Osteoblast (primary cell): ENCODE measurements around the gene FAM193A. TPM values are rescaled to one million over a fixed set of nuclear protein-coding genes. Genes with fewer than 3 reads are reported as not detected.

Experiments used
- DNase-seq: peaks from one replicate; pipeline ENCODE4 v3.0.0; 2011; ENCODE audit warnings: low spot score, mixed read lengths; ENCODE audit not compliant: insufficient read length; ENCODE audit errors: missing footprints
- H2AFZ ChIP-seq: 2 replicates; pipeline ENCODE4 v1.6.0; 2011; ENCODE audit warnings: mild to moderate bottlenecking, low read length
- H3K27ac ChIP-seq: 2 replicates; pipeline ENCODE4 v1.5.1; 2011; ENCODE audit warnings: mild to moderate bottlenecking, low read depth, low read length, moderate library complexity
- H3K27me3 ChIP-seq: 2 replicates; pipeline ENCODE4 v1.6.0; 2012; ENCODE audit warnings: mild to moderate bottlenecking, control low read depth, inconsistent platforms, low read length, moderate library complexity; ENCODE audit not compliant: insufficient read depth
- H3K36me3 ChIP-seq: 2 replicates; pipeline ENCODE4 v1.5.1; 2011; ENCODE audit warnings: mild to moderate bottlenecking, low read length, control low read depth, moderate library complexity; ENCODE audit not compliant: insufficient read depth
- H3K4me1 ChIP-seq: 2 replicates; pipeline ENCODE4 v1.5.1; 2011; ENCODE audit warnings: mild to moderate bottlenecking, low read length, control low read depth, moderate library complexity; ENCODE audit not compliant: insufficient read depth
- H3K4me2 ChIP-seq: 2 replicates; pipeline ENCODE4 v1.6.0; 2011; ENCODE audit warnings: mild to moderate bottlenecking, low read length; ENCODE audit not compliant: insufficient read depth
- H3K4me3 ChIP-seq: fragments of 200-600 bp; sonication (generic); 3 replicates; pipeline ENCODE4 v1.5.1; 2012; ENCODE audit warnings: mild to moderate bottlenecking, low read length, inconsistent platforms; ENCODE audit not compliant: insufficient read depth
- H3K79me2 ChIP-seq: 2 replicates; pipeline ENCODE4 v1.6.0; 2012; ENCODE audit warnings: mild to moderate bottlenecking, low read length, control low read depth, inconsistent platforms; ENCODE audit not compliant: insufficient read depth
- H3K9me3 ChIP-seq: 2 replicates; pipeline ENCODE4 v1.5.1; 2011; ENCODE audit warnings: low read depth, low read length, control low read depth
- H4K20me1 ChIP-seq: 2 replicates; pipeline ENCODE4 v1.6.0; 2012; ENCODE audit warnings: mild to moderate bottlenecking, low read length, control low read depth; ENCODE audit not compliant: insufficient read depth
- total RNA-seq: library from RNA; depleted of rRNA; stranded (reverse); fragments of >200 nt; gene quantifications from 2 replicates; pipeline ENCODE4 v1.2.3, GENCODE V29; 2012
- TF ChIP-seq, protein P1 (sequence below): IDR thresholded peaks from 2 replicates; pipeline ENCODE4 v1.5.1; 2011; ENCODE audit warnings: mild to moderate bottlenecking, low read depth, low read length, moderate library complexity; ENCODE audit errors: extremely low read depth

FAM193A gene
- total RNA-seq, 1 donor, result 23.2 TPM

DNA sequence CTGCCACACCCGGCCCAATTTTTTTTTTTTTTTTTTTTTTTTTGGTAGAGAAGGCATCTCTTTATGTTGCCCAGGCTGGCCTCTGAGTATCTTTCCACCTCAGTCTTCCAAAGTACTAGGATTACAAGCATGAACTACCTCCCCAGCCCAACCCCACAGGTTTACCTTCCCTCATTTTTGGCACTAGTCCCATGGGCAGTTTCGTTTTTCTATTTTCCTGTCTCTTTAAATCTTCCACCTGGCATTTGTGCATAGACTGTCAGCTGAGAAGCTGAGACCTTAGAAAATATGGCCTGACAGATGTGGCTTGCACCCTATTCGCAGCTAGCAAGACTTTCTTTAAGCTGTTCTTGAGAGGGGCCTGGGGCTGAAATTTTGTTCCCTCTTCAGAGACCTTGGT is 191.8 kb downstream of the FAM193A start:
- no peaks in the 10 kb centered on the region for H3K27me3 ChIP-seq
- no peak overlapping the region for H3K27ac ChIP-seq
- H3K4me3 ChIP-seq, result no peak overlapping the region
- no peak overlapping the region for H2AFZ ChIP-seq
- H3K4me2 ChIP-seq, result no peak overlapping the region
- DNase-seq, result peak; percentile 63
- TF ChIP-seq, protein P1, sequence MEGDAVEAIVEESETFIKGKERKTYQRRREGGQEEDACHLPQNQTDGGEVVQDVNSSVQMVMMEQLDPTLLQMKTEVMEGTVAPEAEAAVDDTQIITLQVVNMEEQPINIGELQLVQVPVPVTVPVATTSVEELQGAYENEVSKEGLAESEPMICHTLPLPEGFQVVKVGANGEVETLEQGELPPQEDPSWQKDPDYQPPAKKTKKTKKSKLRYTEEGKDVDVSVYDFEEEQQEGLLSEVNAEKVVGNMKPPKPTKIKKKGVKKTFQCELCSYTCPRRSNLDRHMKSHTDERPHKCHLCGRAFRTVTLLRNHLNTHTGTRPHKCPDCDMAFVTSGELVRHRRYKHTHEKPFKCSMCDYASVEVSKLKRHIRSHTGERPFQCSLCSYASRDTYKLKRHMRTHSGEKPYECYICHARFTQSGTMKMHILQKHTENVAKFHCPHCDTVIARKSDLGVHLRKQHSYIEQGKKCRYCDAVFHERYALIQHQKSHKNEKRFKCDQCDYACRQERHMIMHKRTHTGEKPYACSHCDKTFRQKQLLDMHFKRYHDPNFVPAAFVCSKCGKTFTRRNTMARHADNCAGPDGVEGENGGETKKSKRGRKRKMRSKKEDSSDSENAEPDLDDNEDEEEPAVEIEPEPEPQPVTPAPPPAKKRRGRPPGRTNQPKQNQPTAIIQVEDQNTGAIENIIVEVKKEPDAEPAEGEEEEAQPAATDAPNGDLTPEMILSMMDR, result no peak
- H3K79me2 ChIP-seq, result no peaks in the 10 kb centered on the region
- no peaks in the 10 kb centered on the region for H3K9me3 ChIP-seq
- H3K4me1 ChIP-seq, result no peaks in the 10 kb centered on the region
- peaks cover 42% of the 10 kb centered on the region for H3K36me3 ChIP-seq
- H4K20me1 ChIP-seq, result no peaks in the 10 kb centered on the region

DNA sequence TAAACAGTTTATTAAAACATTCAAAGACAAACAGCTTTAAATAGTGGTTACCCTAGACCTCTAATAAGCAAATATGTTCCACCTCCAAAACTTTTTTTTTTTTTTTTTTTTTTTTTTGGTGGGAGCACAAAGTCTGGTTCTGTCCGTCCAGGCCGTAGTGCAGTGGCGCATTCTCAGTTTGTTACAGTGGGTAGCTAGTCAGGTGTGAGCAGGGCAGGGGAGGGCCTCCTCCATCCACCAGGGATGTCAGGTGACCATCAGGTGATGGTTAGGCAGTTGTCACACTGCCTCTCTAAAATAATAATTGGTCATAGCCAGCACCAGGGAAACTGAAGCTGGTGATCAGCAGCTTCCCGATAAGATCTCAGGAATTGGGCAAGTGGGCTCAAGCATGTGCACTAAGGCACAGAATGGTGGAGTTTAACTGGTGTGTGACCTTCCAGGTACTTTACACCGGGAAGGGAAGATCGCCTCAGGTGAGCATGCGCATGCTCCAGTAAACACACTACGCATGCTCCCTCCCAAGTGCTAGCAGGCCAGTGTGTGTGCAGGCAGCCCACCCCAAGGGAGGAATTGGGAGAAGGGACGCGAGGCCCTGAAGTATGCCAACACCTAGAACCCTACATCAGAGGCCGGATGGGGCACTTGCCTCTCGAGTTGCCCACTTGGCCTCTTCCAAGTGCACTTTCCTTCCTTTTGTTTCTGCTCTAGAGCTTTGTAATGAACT is 192.5 kb downstream of the FAM193A start:
- no peak overlapping the region for H3K4me3 ChIP-seq
- H4K20me1 ChIP-seq, result no peaks in the 10 kb centered on the region
- TF ChIP-seq, protein P1, result no peak
- no peak overlapping the region for H2AFZ ChIP-seq
- no peaks in the 10 kb centered on the region for H3K79me2 ChIP-seq
- H3K27ac ChIP-seq, result no peak overlapping the region
- H3K27me3 ChIP-seq, result no peaks in the 10 kb centered on the region
- H3K4me2 ChIP-seq, result no peak overlapping the region
- H3K36me3 ChIP-seq, result peaks cover 46% of the 10 kb centered on the region
- H3K4me1 ChIP-seq, result no peaks in the 10 kb centered on the region
- no peaks in the 10 kb centered on the region for H3K9me3 ChIP-seq
- no peak for DNase-seq

DNA sequence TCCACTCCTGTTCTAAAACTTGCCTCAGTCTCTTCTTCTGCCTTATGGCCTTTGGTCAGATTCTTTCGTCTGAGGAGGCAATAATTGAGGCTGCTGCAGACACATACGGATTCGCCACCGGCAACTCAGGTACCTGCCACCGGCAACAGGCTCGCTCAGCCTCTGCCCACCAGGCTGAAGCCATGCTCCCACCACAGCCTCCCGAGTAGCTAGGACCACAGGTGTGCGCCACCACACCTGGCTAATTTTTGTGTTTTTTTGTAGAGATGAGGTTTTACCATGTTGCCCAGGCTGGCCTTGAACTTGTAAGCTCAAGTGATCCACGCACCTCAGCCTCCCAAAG is 193.1 kb downstream of the FAM193A start:
- no peak overlapping the region for H2AFZ ChIP-seq
- H3K27ac ChIP-seq, result no peak overlapping the region
- TF ChIP-seq, protein P1, result no peak
- no peaks in the 10 kb centered on the region for H4K20me1 ChIP-seq
- H3K4me1 ChIP-seq, result no peaks in the 10 kb centered on the region
- H3K27me3 ChIP-seq, result no peaks in the 10 kb centered on the region
- no peaks in the 10 kb centered on the region for H3K9me3 ChIP-seq
- no peak for DNase-seq
- H3K79me2 ChIP-seq, result no peaks in the 10 kb centered on the region
- no peak overlapping the region for H3K4me3 ChIP-seq
- peaks cover 42% of the 10 kb centered on the region for H3K36me3 ChIP-seq
- no peak overlapping the region for H3K4me2 ChIP-seq

DNA sequence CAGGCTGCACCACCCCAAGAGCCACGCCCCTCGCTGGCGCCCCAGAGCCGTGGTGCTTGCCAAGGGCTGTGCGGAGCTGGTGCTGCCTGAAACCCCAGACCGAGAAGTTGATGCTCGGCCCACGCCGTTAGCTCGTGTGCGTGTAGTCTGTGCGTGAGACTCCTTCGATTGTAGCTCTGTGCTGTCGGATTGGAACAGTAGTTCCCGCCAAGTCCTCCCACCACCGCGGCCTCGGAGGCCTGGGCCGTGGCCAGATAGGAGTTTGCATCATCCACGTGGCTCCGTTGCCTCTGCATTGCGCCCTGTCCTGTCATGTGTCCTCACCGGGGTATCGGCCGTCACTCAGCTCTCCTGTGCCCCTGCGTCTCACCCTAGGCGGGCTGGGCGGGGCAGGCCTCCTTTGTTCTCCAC is 195.5 kb downstream of the FAM193A start:
- Histone ChIP-seq H3K4me1 (no peaks in the 10 kb centered on the region), H3K79me2 (no peaks in the 10 kb centered on the region), H3K9me3 (no peaks in the 10 kb centered on the region), H4K20me1 (no peaks in the 10 kb centered on the region), H3K36me3 (peaks cover 33% of the 10 kb centered on the region), H3K27me3 (no peaks in the 10 kb centered on the region), H2AFZ (no peak overlapping the region), H3K27ac (no peak overlapping the region), H3K4me3 (no peak overlapping the region), H3K4me2 (no peak overlapping the region)
- TF ChIP-seq, protein P1, result no peak
- DNase-seq, result no peak
